Measurements from ENCODE around the gene PAK1IP1. TPM values are rescaled to one million over a fixed set of nuclear protein-coding genes. Genes with fewer than 3 reads are reported as not detected.

PAK1IP1 gene
- total RNA-seq, 1 donor from 2014 or later = 16.4 TPM

DNA sequence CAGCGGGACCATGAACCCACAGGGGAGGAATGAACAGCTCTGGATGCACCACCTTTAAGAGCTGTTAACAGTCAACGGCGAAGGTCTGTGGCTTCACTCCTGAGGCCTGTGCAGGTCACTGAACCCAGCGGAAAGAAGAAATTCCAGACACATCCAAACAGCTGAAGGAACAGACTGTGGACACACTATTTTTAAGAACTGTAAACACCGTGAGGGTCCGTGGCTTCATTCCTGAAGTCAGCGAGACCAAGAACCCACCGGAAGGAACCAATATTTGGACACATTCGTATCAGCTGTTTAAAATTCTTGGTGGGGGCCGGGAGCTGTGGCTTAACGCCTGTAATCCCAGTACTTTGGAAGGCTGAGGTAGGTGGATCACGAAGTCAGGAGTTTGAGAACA, 47.5 kb downstream of the PAK1IP1 start:
- H3K4me3 Mint-ChIP-seq = no peak overlapping the region
- TF ChIP-seq, protein P1, sequence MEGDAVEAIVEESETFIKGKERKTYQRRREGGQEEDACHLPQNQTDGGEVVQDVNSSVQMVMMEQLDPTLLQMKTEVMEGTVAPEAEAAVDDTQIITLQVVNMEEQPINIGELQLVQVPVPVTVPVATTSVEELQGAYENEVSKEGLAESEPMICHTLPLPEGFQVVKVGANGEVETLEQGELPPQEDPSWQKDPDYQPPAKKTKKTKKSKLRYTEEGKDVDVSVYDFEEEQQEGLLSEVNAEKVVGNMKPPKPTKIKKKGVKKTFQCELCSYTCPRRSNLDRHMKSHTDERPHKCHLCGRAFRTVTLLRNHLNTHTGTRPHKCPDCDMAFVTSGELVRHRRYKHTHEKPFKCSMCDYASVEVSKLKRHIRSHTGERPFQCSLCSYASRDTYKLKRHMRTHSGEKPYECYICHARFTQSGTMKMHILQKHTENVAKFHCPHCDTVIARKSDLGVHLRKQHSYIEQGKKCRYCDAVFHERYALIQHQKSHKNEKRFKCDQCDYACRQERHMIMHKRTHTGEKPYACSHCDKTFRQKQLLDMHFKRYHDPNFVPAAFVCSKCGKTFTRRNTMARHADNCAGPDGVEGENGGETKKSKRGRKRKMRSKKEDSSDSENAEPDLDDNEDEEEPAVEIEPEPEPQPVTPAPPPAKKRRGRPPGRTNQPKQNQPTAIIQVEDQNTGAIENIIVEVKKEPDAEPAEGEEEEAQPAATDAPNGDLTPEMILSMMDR (conservative IDR thresholded peaks at IDR 0.05) = no peak

DNA sequence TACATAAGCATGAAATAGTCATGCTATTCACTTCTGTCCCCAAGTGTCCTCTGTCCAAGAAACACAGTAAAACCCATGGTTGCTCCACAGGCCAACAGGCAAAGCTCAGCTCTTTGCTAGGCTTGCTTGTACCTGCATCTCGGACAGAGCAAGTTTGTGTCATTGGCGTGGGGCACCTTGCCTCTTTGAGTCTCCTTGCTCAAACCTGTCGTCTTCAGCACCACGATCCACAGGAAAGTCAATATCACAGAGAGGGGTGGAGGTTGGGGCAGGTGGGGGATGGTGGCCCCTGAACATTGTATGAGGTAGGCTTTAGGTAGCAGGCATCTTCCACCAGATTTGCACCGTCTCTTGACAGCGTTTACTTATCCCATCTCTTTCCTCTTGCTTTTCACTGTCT, 48.7 kb downstream of the PAK1IP1 start:
- TF ChIP-seq, protein P1 (conservative IDR thresholded peaks at IDR 0.05) = no peak
- no peaks in the 10 kb centered on the region for H3K9me3 Mint-ChIP-seq
- no peaks in the 10 kb centered on the region for H3K27me3 Mint-ChIP-seq
- DNase-seq (ENCODE audit: extremely low spot score, unreplicated experiment) = no peak
- H3K4me1 Mint-ChIP-seq (ENCODE audit: unreplicated experiment) = peaks cover 9% of the 10 kb centered on the region
- H3K27ac Mint-ChIP-seq = no peak overlapping the region
- H3K4me3 Mint-ChIP-seq = no peak overlapping the region
- H3K36me3 Mint-ChIP-seq = peaks cover 3% of the 10 kb centered on the region

More for the DNA sequence above, 47.5 kb downstream of the PAK1IP1 start:
- no peak for DNase-seq (ENCODE audit: extremely low spot score, unreplicated experiment)
- Mint-ChIP-seq H3K27ac (no peak overlapping the region), H3K36me3 (peaks cover 7% of the 10 kb centered on the region), H3K27me3 (no peaks in the 10 kb centered on the region), H3K4me1 (ENCODE audit: unreplicated experiment) (peaks cover 7% of the 10 kb centered on the region), H3K9me3 (no peaks in the 10 kb centered on the region)

- Mint-ChIP-seq H3K4me3 (peak overlapping the region; percentile 9), H3K9me3 (no peaks in the 10 kb centered on the region), H3K36me3 (peaks cover 6% of the 10 kb centered on the region), H3K4me1 (ENCODE audit: unreplicated experiment) (peaks cover 24% of the 10 kb centered on the region), H3K27me3 (no peaks in the 10 kb centered on the region), H3K27ac (no peak overlapping the region)
- TF ChIP-seq, protein P1 (conservative IDR thresholded peaks at IDR 0.05) = no peak
- DNase-seq (ENCODE audit: extremely low spot score, unreplicated experiment) = no peak
Observed at GRCh38 chr6:10745116-10745515, 50.3 kb downstream of the PAK1IP1 start.

- TF ChIP-seq, protein P1 (conservative IDR thresholded peaks at IDR 0.05) = no peak
- peak overlapping the region; percentile 98 for H3K4me3 Mint-ChIP-seq
- H3K27me3 Mint-ChIP-seq = no peaks in the 10 kb centered on the region
- no peaks in the 10 kb centered on the region for H3K9me3 Mint-ChIP-seq
- peaks cover 25% of the 10 kb centered on the region for H3K4me1 Mint-ChIP-seq (ENCODE audit: unreplicated experiment)
- DNase-seq (ENCODE audit: extremely low spot score, unreplicated experiment) = no peak
- H3K36me3 Mint-ChIP-seq = peaks cover 9% of the 10 kb centered on the region
- H3K27ac Mint-ChIP-seq = peak overlapping the region; percentile 95
Observed at GRCh38 chr6:10746915-10747250, 52.1 kb downstream of the PAK1IP1 start.

- DNase-seq (ENCODE audit: extremely low spot score, unreplicated experiment) = peak; percentile 100
- peak within 1 kb of the TSS; percentile 98 for H3K4me3 Mint-ChIP-seq
- no peaks in the 10 kb centered on the region for H3K27me3 Mint-ChIP-seq
- TF ChIP-seq, protein P1 (conservative IDR thresholded peaks at IDR 0.05) = no peak
- no peaks in the 10 kb centered on the region for H3K9me3 Mint-ChIP-seq
- H3K36me3 Mint-ChIP-seq = peaks cover 9% of the 10 kb centered on the region
- H3K27ac Mint-ChIP-seq = peak within 1 kb of the TSS; percentile 95
- peaks cover 25% of the 10 kb centered on the region for H3K4me1 Mint-ChIP-seq (ENCODE audit: unreplicated experiment)
Observed at GRCh38 chr6:10747251-10747972, 52.6 kb downstream of the PAK1IP1 start, which contains the start of gene TMEM14B. TMEM14B (plus strand) TSS chr6:10747805; CDS start chr6:10749246, 1,441 bp downstream.

Data from type B pancreatic cell (in vitro differentiated cells).